Loucy (cell line): ENCODE measurements around the gene OR6C74.

Experiments
- H2AFZ ChIP-seq: fragments of 200-600 bp; sonication (generic); 2 replicates; pipeline ENCODE4 v1.6.0; 2016; ENCODE audit warnings: antibody characterized with exemption, mild to moderate bottlenecking, low read length, moderate library complexity
- H3F3A ChIP-seq: fragments of 200-600 bp; 2 replicates; pipeline ENCODE4 v1.6.0; 2016; ENCODE audit warnings: antibody characterized with exemption, low read depth, mild to moderate bottlenecking
- H3K27me3 ChIP-seq: fragments of 200-600 bp; sonication (generic); 2 replicates; pipeline ENCODE4 v1.6.1; 2014; ENCODE audit warnings: low read length, mild to moderate bottlenecking; ENCODE audit not compliant: insufficient read depth, poor library complexity, severe bottlenecking
- H3K36me3 ChIP-seq: fragments of 200-600 bp; sonication (generic); 2 replicates; pipeline ENCODE4 v1.6.1; 2016; ENCODE audit warnings: low read length; ENCODE audit not compliant: insufficient read depth
- H3K4me1 ChIP-seq: fragments of 200-600 bp; sonication (generic); 2 replicates; pipeline ENCODE4 v1.5.1; 2014; ENCODE audit warnings: low read length, mild to moderate bottlenecking; ENCODE audit not compliant: insufficient read depth, poor library complexity, severe bottlenecking
- H3K4me2 ChIP-seq: fragments of 200-600 bp; sonication (generic); 2 replicates; pipeline ENCODE4 v1.6.0; 2014; ENCODE audit warnings: antibody characterized with exemption, low read length, low read depth, mild to moderate bottlenecking; ENCODE audit not compliant: poor library complexity, severe bottlenecking
- H3K4me3 ChIP-seq: fragments of 200-600 bp; sonication (generic); 2 replicates; pipeline ENCODE4 v1.5.1; 2014; ENCODE audit warnings: low read length, mild to moderate bottlenecking, mixed read lengths; ENCODE audit not compliant: poor library complexity, severe bottlenecking
- H3K79me2 ChIP-seq: fragments of 200-600 bp; sonication (generic); 2 replicates; pipeline ENCODE4 v1.6.1; 2014; ENCODE audit warnings: low read length; ENCODE audit not compliant: insufficient read depth
- H3K9ac ChIP-seq: fragments of 200-600 bp; sonication (generic); 2 replicates; pipeline ENCODE4 v1.6.0; 2014; ENCODE audit warnings: mild to moderate bottlenecking, low read depth, low read length, moderate library complexity; ENCODE audit not compliant: poor library complexity, severe bottlenecking
- H3K9me2 ChIP-seq: fragments of 200-600 bp; sonication (generic); replicated peaks from 2 replicates; pipeline ENCODE4 v1.6.1; 2016; ENCODE audit warnings: low read depth, low read length, mixed read lengths
- H3K9me3 ChIP-seq: fragments of 200-600 bp; sonication (generic); 2 replicates; pipeline ENCODE4 v1.6.1; 2014; ENCODE audit warnings: mild to moderate bottlenecking, antibody characterized with exemption, low read length, low read depth; ENCODE audit not compliant: insufficient read depth
- H4K20me1 ChIP-seq: fragments of 200-600 bp; sonication (generic); 2 replicates; pipeline ENCODE4 v1.6.0; 2014; ENCODE audit warnings: antibody characterized with exemption, low read length, mild to moderate bottlenecking; ENCODE audit not compliant: insufficient read depth, poor library complexity, severe bottlenecking
- CTCF ChIP-seq: fragments of 200-600 bp; sonication (generic); conservative IDR thresholded peaks from 2 replicates; pipeline ENCODE4 v1.5.1; 2014; ENCODE audit warnings: mild to moderate bottlenecking, antibody characterized with exemption, low read length
- EZH2phosphoT487 ChIP-seq: fragments of 200-600 bp; IDR thresholded peaks from 2 replicates; pipeline ENCODE4 v1.6.1; 2018; ENCODE audit warnings: antibody characterized with exemption, mild to moderate bottlenecking, moderate library complexity, borderline replicate concordance

OR6C74 gene

DNA sequence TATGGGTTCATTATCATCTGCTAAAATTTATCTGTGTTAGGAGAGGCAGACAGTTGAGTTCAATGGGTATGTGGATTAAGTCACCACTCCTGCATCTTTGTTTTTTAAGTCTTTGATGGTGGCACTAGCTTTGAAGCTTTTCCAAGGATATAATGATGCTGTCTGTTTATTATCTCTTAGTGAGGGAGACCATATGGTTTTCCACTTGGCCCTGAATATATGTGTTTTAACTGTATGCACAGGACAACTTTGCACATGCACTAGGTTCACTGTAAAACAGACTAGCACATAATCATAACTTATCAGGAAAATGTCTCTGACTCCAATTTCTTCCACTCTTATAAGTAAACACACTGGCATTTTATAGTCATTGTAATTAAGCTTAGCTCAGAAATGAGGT, 8.9 kb downstream of the OR6C74 start:
- no peak overlapping the region for H3K9ac ChIP-seq
- H3K4me3 ChIP-seq, result no peak overlapping the region
- no peaks in the 10 kb centered on the region for H3F3A ChIP-seq
- no peaks in the 10 kb centered on the region for H3K79me2 ChIP-seq
- TF ChIP-seq EZH2phosphoT487 (no peak), CTCF (no peak)
- no peaks in the 10 kb centered on the region for H3K9me2 ChIP-seq
- H3K9me3 ChIP-seq, result no peaks in the 10 kb centered on the region
- no peak overlapping the region for H2AFZ ChIP-seq
- no peaks in the 10 kb centered on the region for H3K4me1 ChIP-seq
- H3K36me3 ChIP-seq, result no peaks in the 10 kb centered on the region
- H3K4me2 ChIP-seq, result no peak overlapping the region
- no peaks in the 10 kb centered on the region for H3K27me3 ChIP-seq
- H4K20me1 ChIP-seq, result no peaks in the 10 kb centered on the region

- Histone ChIP-seq H2AFZ (no peak overlapping the region), H3K9me2 (no peaks in the 10 kb centered on the region), H3K36me3 (no peaks in the 10 kb centered on the region), H3K4me3 (no peak overlapping the region), H3K4me2 (no peak overlapping the region), H3K4me1 (no peaks in the 10 kb centered on the region), H3F3A (no peaks in the 10 kb centered on the region), H3K27me3 (no peaks in the 10 kb centered on the region), H3K9me3 (no peaks in the 10 kb centered on the region), H3K79me2 (no peaks in the 10 kb centered on the region), H3K9ac (no peak overlapping the region), H4K20me1 (no peaks in the 10 kb centered on the region)
- TF ChIP-seq CTCF, result no peak
- TF ChIP-seq EZH2phosphoT487, result no peak
Observed at GRCh38 chr12:55256831-55257230, 12.4 kb downstream of the OR6C74 start.

GRCh38 chr12:55258303-55258702, 13.9 kb downstream of the OR6C74 start:
- Histone ChIP-seq H2AFZ (no peak overlapping the region), H3K4me2 (no peak overlapping the region), H3K4me1 (no peaks in the 10 kb centered on the region), H3K9me2 (no peaks in the 10 kb centered on the region), H3K79me2 (no peaks in the 10 kb centered on the region), H3K36me3 (no peaks in the 10 kb centered on the region), H4K20me1 (no peaks in the 10 kb centered on the region), H3K27me3 (no peaks in the 10 kb centered on the region), H3K9me3 (no peaks in the 10 kb centered on the region), H3F3A (no peaks in the 10 kb centered on the region), H3K9ac (no peak overlapping the region), H3K4me3 (no peak overlapping the region)
- TF ChIP-seq EZH2phosphoT487 (no peak), CTCF (no peak)
